Left kidney (tissue), 8 donors: ENCODE data around the gene COL4A4. TPM values are rescaled to one million over a fixed set of nuclear protein-coding genes. Genes with fewer than 3 reads are reported as not detected.
A peak's percentile ranks its signal among the peaks of the same experiment; 100 is the strongest.
"Not testable (repeated sequence)": the region's sequence is repeated elsewhere in the genome, so short reads cannot be mapped to it uniquely, and the experiment has no call there.

ENCODE experiments used
- DNase-seq: peaks from one replicate; pipeline ENCODE4 v3.0.0-alpha.2; 2013
- long read RNA-seq, 8 donors: transcript quantifications; one replicate each; lab custom pipeline, GENCODE V29; 2026
- polyA plus RNA-seq: library from polyadenylated mRNA; unstranded; fragments of 120-200 nt; gene quantifications from one replicate; pipeline ENCODE4 v1.2.1, GENCODE V29; 2013; ENCODE audit not compliant: insufficient read length

Gene COL4A4
- 48.6 TPM for polyA plus RNA-seq
- long read RNA-seq, donor 1 = 0 reads
- long read RNA-seq, donor 2 = 0 reads
- long read RNA-seq, donor 3 = 0 reads
- long read RNA-seq, donor 4 = 0 reads
- long read RNA-seq, donor 5 = 0 reads
- long read RNA-seq, donor 6, partial matches to known transcripts = 25 of 25 reads
- long read RNA-seq, donor 6, other reads (novel, unspliced or antisense) = 0 of 25 reads
- long read RNA-seq, donor 7 = 0 reads
- long read RNA-seq, donor 8 = 0 reads

GRCh38 chr2:227163998-227164762 is at the start of gene COL4A4, which contains the start of gene COL4A3:
Gene COL4A4 (minus strand): TSS chr2:227164205. CDS start chr2:227147483, 16,722 bp downstream.
Gene COL4A3 (plus strand): TSS chr2:227164624. CDS start chr2:227164727, 103 bp downstream.
- peak; percentile 20 for DNase-seq

- no peak for DNase-seq
Observed at GRCh38 chr2:227207573-227207972, 43.6 kb upstream of the COL4A4 start.

- no peak for DNase-seq
Observed at GRCh38 chr2:227206406-227206805, 42.4 kb upstream of the COL4A4 start.

GRCh38 chr2:227205701-227206100 is 41.7 kb upstream of the COL4A4 start:
- DNase-seq = no peak

- DNase-seq = no peak
Observed at GRCh38 chr2:227204452-227204851, 40.4 kb upstream of the COL4A4 start.

GRCh38 chr2:227201771-227202170 is 37.8 kb upstream of the COL4A4 start:
- no peak for DNase-seq

GRCh38 chr2:227198866-227199265 is 34.9 kb upstream of the COL4A4 start:
- no peak for DNase-seq

- DNase-seq = no peak
Observed at GRCh38 chr2:227194219-227194618, 30.2 kb upstream of the COL4A4 start.

GRCh38 chr2:227192491-227192890 is 28.5 kb upstream of the COL4A4 start:
- no peak for DNase-seq

- no peak for DNase-seq
Observed at GRCh38 chr2:227191367-227191766, 27.4 kb upstream of the COL4A4 start.

GRCh38 chr2:227188292-227188691 is 24.3 kb upstream of the COL4A4 start:
- no peak for DNase-seq

GRCh38 chr2:227186751-227187150 is 22.7 kb upstream of the COL4A4 start:
- DNase-seq = no peak

- no peak for DNase-seq
Observed at GRCh38 chr2:227185615-227186232, 21.7 kb upstream of the COL4A4 start.

- no peak for DNase-seq
Observed at GRCh38 chr2:227183657-227184367, 19.8 kb upstream of the COL4A4 start.

GRCh38 chr2:227182765-227183164 is 18.8 kb upstream of the COL4A4 start:
- no peak for DNase-seq

GRCh38 chr2:227180770-227181169 is 16.8 kb upstream of the COL4A4 start:
- DNase-seq = no peak

GRCh38 chr2:227179988-227180685 is 16.1 kb upstream of the COL4A4 start:
- DNase-seq = no peak

- no peak for DNase-seq
Observed at GRCh38 chr2:227177592-227178336, 13.8 kb upstream of the COL4A4 start.

- DNase-seq = not testable (repeated sequence)
Observed at GRCh38 chr2:227171779-227172178, 7.8 kb upstream of the COL4A4 start.

GRCh38 chr2:227164763-227165291 is 822 bp upstream of the COL4A4 start:
- no peak for DNase-seq
